Smooth muscle cell (in vitro differentiated cells): ENCODE data around the gene ZFP69. TPM values are rescaled to one million over a fixed set of nuclear protein-coding genes. Genes with fewer than 3 reads are reported as not detected.
A peak's percentile ranks its signal among the peaks of the same experiment; 100 is the strongest.

Source experiments
- DNase-seq: peaks from one replicate; lab custom pipeline; 2025; ENCODE audit not compliant: unreplicated experiment; lab: John Stamatoyannopoulos, UW
- H2AFZ ChIP-seq: fragments of 200-600 bp; sonication (generic); 2 replicates; pipeline ENCODE4 v1.6.0; 2016; ENCODE audit warnings: antibody characterized with exemption, low read depth, mild to moderate bottlenecking
- H3F3A ChIP-seq: fragments of 200-600 bp; sonication (generic); 2 replicates; pipeline ENCODE4 v1.6.0; 2017; ENCODE audit warnings: antibody characterized with exemption, low read depth
- H3K27ac ChIP-seq: fragments of 200-600 bp; sonication (generic); 2 replicates; pipeline ENCODE4 v1.5.1; 2016; ENCODE audit warnings: low read depth, mild to moderate bottlenecking
- H3K27me3 ChIP-seq: fragments of 200-600 bp; sonication (generic); 2 replicates; pipeline ENCODE4 v1.6.1; 2016; ENCODE audit warnings: low read depth, mild to moderate bottlenecking
- H3K36me3 ChIP-seq: fragments of 200-600 bp; sonication (generic); 2 replicates; pipeline ENCODE4 v1.5.1; 2016; ENCODE audit warnings: low read depth
- H3K4me1 ChIP-seq: fragments of 200-600 bp; sonication (generic); 2 replicates; pipeline ENCODE4 v1.5.1; 2016; ENCODE audit warnings: low read depth
- H3K4me2 ChIP-seq: fragments of 200-600 bp; sonication (generic); 2 replicates; pipeline ENCODE4 v1.6.0; 2016; ENCODE audit warnings: mild to moderate bottlenecking
- H3K4me3 ChIP-seq: fragments of 200-600 bp; sonication (generic); 2 replicates; pipeline ENCODE4 v1.5.1; 2016; ENCODE audit warnings: mild to moderate bottlenecking
- H3K79me2 ChIP-seq: fragments of 200-600 bp; sonication (generic); 2 replicates; pipeline ENCODE4 v1.6.0; 2016; ENCODE audit warnings: low read depth, mild to moderate bottlenecking
- H3K9ac ChIP-seq: fragments of 200-600 bp; sonication (generic); 2 replicates; pipeline ENCODE4 v1.6.0; 2016; ENCODE audit warnings: low read depth
- H3K9me3 ChIP-seq: fragments of 200-600 bp; sonication (generic); replicated peaks from 2 replicates; pipeline ENCODE4 v1.5.1; 2016; ENCODE audit warnings: low read depth
- H4K20me1 ChIP-seq: fragments of 200-600 bp; sonication (generic); 2 replicates; pipeline ENCODE4 v1.6.0; 2016; ENCODE audit warnings: low read depth
- WGBS: methylation state at CpG from one replicate; pipeline ENCODE4 v1.1.7; 2016; ENCODE audit warnings: low lambda C conversion rate; 5-methylcytosine and 5-hydroxymethylcytosine counted together
- polyA plus RNA-seq: library from polyadenylated mRNA; unstranded; fragments of >200 nt; fragmentation: Nextera tagmentation; extraction: Ambion mirVana; gene quantifications from 2 replicates; pipeline ENCODE4 v1.2.1, GENCODE V29; 2016
- total RNA-seq: library from RNA; depleted of rRNA; stranded (reverse); fragments of >200 nt; gene quantifications from 2 replicates; pipeline ENCODE4 v1.2.3, GENCODE V29; 2014
- TF ChIP-seq, protein P1 (sequence below): fragments of 200-600 bp; sonication (generic); IDR thresholded peaks from 2 replicates; pipeline ENCODE4 v1.5.1; 2017; ENCODE audit warnings: borderline replicate concordance, mild to moderate bottlenecking, antibody characterized with exemption; ENCODE audit not compliant: insufficient read depth, poor library complexity, severe bottlenecking

The ZFP69 gene
- total and polyA plus RNA-seq, 2 experiments from 2014 or later: 2.6 to 4.3 TPM

DNA sequence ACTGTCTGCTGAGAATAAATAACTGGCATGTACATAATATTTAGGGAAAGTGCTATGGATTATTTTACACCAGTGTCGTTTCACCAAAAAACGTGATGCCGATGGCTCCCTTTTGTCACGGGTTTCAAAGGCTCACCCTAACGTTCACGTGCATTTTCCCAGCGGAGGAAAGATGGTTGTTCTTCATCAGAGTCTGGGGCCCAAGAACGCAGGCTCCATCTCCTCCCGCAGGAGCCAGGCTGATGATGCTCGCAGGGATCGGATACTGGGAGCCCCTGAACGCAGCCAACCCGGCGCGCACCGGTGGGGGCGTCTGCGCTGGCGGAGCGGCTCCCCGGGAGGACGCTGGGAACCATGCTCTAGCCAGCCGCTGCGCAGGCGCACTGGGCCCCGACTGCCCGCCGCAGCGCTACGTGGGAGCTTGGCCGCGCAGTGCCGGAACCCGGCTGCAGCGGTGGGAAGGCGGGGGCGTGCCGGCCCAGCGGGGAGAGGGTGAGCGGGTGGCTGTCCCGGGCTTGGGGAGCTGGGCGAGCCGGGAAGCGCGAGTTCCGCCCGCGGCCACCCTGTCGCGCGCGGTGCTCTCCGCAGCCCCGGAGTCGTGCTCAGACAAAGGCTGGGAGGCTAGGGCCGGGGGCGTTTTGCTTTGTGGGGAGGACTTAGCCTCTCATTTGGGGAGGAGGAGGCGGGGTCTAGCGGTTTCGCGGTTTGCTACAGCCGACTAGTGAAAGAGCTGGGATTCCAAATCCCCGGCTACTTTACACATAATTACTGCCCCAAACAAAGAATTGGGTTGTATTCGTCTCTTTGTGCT is 27.2 kb upstream of the ZFP69 start, which contains the start of gene ZFP69B:
ZFP69B (plus strand) TSS at position 793 of the 811 bp plus-strand sequence. CDS start 486 bp downstream, outside the sequence.
- H3K4me2 ChIP-seq: peak within 1 kb of the TSS; percentile 85
- peaks cover 22% of the 10 kb centered on the region for H3K9me3 ChIP-seq
- H3K36me3 ChIP-seq: peaks cover 12% of the 10 kb centered on the region
- H3K9ac ChIP-seq: peak within 1 kb of the TSS; percentile 87
- 1% methylated on average over 60 of the region's 64 CpGs for WGBS
- TF ChIP-seq, protein P1, sequence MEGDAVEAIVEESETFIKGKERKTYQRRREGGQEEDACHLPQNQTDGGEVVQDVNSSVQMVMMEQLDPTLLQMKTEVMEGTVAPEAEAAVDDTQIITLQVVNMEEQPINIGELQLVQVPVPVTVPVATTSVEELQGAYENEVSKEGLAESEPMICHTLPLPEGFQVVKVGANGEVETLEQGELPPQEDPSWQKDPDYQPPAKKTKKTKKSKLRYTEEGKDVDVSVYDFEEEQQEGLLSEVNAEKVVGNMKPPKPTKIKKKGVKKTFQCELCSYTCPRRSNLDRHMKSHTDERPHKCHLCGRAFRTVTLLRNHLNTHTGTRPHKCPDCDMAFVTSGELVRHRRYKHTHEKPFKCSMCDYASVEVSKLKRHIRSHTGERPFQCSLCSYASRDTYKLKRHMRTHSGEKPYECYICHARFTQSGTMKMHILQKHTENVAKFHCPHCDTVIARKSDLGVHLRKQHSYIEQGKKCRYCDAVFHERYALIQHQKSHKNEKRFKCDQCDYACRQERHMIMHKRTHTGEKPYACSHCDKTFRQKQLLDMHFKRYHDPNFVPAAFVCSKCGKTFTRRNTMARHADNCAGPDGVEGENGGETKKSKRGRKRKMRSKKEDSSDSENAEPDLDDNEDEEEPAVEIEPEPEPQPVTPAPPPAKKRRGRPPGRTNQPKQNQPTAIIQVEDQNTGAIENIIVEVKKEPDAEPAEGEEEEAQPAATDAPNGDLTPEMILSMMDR: no peak
- H3K27ac ChIP-seq: peak within 1 kb of the TSS; percentile 96
- no peaks in the 10 kb centered on the region for H3K27me3 ChIP-seq
- peak within 1 kb of the TSS; percentile 79 for H2AFZ ChIP-seq
- no peaks in the 10 kb centered on the region for H4K20me1 ChIP-seq
- peak within 1 kb of the TSS; percentile 62 for H3K4me3 ChIP-seq
- peak; percentile 90 for DNase-seq
- H3K4me1 ChIP-seq: peaks cover 6% of the 10 kb centered on the region
- H3F3A ChIP-seq: peaks cover 4% of the 10 kb centered on the region
- peaks cover 7% of the 10 kb centered on the region for H3K79me2 ChIP-seq

DNA sequence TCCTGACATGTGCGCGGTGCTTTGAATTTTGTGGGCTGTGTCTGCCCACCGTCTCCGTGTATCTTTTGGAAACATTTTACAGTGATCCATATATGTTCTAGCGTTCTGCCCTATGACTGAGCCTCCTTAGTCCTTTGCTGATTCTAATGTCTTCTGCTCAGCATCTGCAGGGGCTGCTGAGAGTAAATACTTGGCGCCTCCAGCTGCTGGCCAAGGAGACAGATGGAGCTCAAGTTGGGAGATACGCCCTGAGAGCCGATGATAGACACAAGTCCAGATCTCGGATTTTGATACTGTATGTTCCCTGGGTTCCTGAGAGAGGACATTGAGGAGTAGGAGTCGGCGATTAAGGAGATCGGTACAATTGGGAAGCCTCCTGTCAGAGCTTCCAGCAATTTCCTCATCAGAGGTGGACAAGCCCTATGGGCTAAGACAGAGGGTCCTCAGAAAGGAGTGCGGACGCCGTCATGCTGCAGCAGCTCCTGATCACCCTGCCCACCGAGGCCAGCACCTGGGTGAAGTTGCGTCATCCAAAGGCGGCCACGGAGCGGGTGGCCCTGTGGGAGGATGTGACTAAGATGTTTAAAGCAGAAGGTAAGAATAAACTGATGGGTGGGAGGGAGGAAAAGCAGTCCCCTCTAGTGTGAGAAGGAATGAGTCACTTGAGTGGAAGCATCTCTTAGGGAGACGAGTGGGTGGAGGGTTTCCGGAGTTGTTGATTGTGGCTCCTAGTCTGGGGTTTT is 26.4 kb upstream of the ZFP69 start:
- Histone ChIP-seq H2AFZ (peak overlapping the region; percentile 68), H3K9ac (peak overlapping the region; percentile 87), H3K36me3 (peaks cover 19% of the 10 kb centered on the region), H4K20me1 (no peaks in the 10 kb centered on the region), H3K9me3 (peaks cover 29% of the 10 kb centered on the region), H3K4me3 (peak overlapping the region; percentile 62), H3K4me1 (peaks cover 6% of the 10 kb centered on the region), H3K27ac (peak overlapping the region; percentile 96), H3K27me3 (no peaks in the 10 kb centered on the region), H3K4me2 (peak overlapping the region; percentile 85), H3K79me2 (peaks cover 7% of the 10 kb centered on the region), H3F3A (peaks cover 4% of the 10 kb centered on the region)
- no peak for DNase-seq
- TF ChIP-seq, protein P1: no peak
- WGBS: 7% methylated on average over 22 of the region's 22 CpGs

DNA sequence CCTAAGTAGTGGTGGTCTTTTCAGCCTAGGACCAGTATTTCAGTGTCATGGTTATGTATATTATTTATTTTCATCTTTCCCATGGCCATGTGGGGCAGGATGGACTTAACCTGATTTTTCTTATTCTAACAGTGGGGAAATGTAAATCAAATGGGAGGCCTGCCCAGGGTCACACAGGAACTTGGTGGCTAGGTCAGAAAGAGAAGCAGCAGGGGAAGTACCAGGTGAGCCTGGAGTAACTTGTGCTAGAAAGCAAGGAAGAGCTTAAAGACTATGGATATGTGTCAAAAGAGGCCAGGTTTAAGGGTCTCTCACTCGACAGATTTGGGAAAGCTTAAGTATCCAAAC is 25.9 kb upstream of the ZFP69 start:
- no peaks in the 10 kb centered on the region for H4K20me1 ChIP-seq
- no peak for DNase-seq
- peaks cover 35% of the 10 kb centered on the region for H3K9me3 ChIP-seq
- TF ChIP-seq, protein P1: no peak
- H3K9ac ChIP-seq: peak overlapping the region; percentile 87
- H3K4me3 ChIP-seq: peak overlapping the region; percentile 62
- peaks cover 22% of the 10 kb centered on the region for H3K36me3 ChIP-seq
- WGBS: 61% methylated on average over 1 of the region's 1 CpG
- no peak overlapping the region for H2AFZ ChIP-seq
- peak overlapping the region; percentile 85 for H3K4me2 ChIP-seq
- H3K4me1 ChIP-seq: peaks cover 6% of the 10 kb centered on the region
- H3K27ac ChIP-seq: peak overlapping the region; percentile 96
- H3K27me3 ChIP-seq: no peaks in the 10 kb centered on the region
- H3K79me2 ChIP-seq: peaks cover 7% of the 10 kb centered on the region
- H3F3A ChIP-seq: peaks cover 4% of the 10 kb centered on the region
